ENCODE measurements around the gene CARS2. TPM values are rescaled to one million over a fixed set of nuclear protein-coding genes. Genes with fewer than 3 reads are reported as not detected.
"Not testable (repeated sequence)": the region's sequence is repeated elsewhere in the genome, so short reads cannot be mapped to it uniquely, and the experiment has no call there.

Gene CARS2
- total RNA-seq, 2 donors from 2014 or later = 44.2 to 93.4 TPM

DNA sequence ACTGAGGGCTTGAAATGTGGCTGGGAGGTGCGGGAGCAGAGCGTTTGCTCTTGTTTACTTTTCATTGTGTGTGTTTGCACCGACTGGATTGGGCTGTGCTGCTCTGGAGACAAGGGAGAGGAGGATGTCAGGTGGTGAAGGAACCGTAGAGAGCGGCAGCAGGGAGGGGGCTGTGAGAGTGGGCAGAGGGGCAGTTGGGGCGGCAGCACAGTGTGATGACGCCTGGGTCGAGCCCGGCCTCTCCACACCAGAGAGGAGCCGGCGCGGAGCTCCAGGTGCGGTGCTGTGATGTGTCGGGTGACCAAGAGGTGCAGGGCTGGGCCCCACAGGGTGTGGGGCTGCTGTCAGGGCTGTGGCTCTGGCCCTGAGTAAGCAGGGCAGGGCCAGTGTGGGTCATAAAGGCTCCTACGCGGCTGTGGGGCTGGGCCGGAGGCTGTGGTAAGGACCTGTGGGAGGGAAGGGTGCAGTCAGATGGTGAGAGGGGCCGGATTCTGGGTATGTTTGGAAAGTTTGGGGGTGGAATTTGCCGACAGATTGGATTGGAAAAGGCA lies 80.1 kb downstream of the CARS2 start:
- Mint-ChIP-seq H3K27ac (peak overlapping the region; percentile 79), H3K36me3 (ENCODE audit: low read depth) (peaks cover 78% of the 10 kb centered on the region), H3K4me1 (peaks cover 16% of the 10 kb centered on the region), H3K9me3 (no peaks in the 10 kb centered on the region), H3K4me3 (no peak overlapping the region), H3K27me3 (no peaks in the 10 kb centered on the region)
- ATAC-seq (replicated peaks) = no peak

DNA sequence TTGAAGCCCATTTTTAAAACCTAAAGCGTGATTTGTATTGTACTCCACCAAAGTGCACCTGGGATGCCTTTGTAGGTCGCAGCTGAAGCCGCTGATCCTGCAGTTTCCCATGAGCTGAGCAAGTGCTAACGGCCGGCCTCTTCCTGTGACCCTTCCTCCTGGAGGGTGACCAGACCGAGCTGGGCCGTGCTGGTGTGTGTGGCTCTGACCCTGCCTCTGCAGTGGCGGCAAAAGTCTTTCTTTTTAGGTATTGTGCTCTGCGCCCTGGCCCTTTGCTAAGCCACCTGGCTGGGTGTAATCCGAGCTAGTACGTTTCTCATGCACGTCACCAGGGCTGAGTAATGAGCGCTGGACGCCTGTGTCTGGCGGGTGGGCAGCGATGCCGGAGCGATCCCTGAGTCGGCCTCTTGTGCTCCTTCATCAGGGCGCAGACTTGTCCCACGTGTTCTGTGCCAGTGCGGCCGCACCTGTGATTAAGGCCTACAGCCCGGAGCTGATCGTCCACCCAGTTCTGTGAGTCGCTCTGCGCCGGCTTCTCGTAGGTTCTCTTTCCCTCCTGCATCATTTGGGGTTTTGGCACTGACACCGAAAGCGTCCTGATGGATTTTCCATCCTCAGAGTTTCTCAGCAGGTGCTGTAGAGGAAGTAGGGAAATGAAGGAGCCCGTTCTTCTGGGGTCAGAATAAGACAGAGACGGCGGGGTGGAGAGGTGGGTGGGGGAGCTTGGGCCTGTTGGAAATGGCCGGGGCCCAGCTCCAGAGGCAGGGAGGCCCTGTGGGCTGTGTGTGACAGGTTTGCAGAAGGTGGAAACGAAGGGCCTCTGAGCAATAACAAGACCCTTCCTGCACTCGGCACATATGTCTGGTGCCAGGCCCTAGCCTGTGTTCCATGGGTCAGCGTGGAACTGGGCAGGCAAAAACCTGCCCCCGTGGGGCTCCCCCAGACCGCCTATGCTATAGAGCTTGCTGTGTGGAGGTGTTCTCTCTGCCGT lies 80.9 kb downstream of the CARS2 start:
- no peak for ATAC-seq (replicated peaks)
- Mint-ChIP-seq H3K4me1 (peaks cover 16% of the 10 kb centered on the region), H3K27me3 (no peaks in the 10 kb centered on the region), H3K27ac (peak overlapping the region; percentile 79), H3K36me3 (ENCODE audit: low read depth) (peaks cover 72% of the 10 kb centered on the region), H3K9me3 (no peaks in the 10 kb centered on the region), H3K4me3 (no peak overlapping the region)

DNA sequence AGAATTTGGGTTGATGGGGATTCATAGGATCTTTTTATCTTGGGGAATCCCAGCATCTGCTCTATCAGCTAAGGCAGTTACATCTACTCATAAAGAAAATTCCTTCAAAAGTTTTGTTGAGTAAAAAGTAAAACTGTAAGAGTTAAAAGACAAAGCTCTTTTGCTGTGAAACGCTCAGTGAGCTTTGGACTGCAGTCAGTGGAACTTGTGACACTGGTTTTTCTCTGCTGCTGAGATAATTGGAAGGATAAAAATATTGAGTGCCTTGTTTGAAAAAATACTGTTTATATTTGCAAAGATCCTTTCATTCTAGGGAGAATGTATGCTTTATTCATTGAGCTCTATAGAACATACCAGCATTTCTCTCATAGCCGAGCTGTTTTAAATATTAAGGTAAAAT lies 85.3 kb downstream of the CARS2 start:
- no peak for ATAC-seq (replicated peaks)
- H3K27ac Mint-ChIP-seq = no peak overlapping the region
- H3K4me3 Mint-ChIP-seq = no peak overlapping the region
- H3K9me3 Mint-ChIP-seq = no peaks in the 10 kb centered on the region
- H3K4me1 Mint-ChIP-seq = peaks cover 16% of the 10 kb centered on the region
- peaks cover 38% of the 10 kb centered on the region for H3K36me3 Mint-ChIP-seq (ENCODE audit: low read depth)
- no peaks in the 10 kb centered on the region for H3K27me3 Mint-ChIP-seq

DNA sequence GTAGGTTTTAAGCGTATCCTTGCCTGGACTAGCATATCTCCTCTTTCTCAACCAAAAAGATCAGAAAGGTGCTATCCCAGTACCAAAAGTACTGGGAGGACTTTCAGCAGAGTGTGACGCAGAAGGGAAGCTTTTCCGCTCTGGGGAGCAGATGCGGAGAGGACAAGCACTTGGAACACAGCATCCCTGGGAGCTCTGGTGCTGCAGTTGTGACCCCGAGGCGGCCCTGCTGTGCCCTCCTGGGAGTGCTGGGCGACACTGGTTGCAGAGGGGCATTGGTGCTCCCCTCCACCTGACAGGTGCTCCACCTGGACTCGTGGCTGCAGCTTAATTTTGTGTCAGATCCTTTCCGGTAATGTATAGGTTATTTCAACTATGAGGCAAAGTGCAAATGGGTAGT lies 87.1 kb downstream of the CARS2 start:
- Mint-ChIP-seq H3K36me3 (ENCODE audit: low read depth) (peaks cover 31% of the 10 kb centered on the region), H3K27ac (no peak overlapping the region), H3K4me3 (no peak overlapping the region), H3K27me3 (no peaks in the 10 kb centered on the region), H3K4me1 (peaks cover 14% of the 10 kb centered on the region), H3K9me3 (no peaks in the 10 kb centered on the region)
- no peak for ATAC-seq (replicated peaks)

DNA sequence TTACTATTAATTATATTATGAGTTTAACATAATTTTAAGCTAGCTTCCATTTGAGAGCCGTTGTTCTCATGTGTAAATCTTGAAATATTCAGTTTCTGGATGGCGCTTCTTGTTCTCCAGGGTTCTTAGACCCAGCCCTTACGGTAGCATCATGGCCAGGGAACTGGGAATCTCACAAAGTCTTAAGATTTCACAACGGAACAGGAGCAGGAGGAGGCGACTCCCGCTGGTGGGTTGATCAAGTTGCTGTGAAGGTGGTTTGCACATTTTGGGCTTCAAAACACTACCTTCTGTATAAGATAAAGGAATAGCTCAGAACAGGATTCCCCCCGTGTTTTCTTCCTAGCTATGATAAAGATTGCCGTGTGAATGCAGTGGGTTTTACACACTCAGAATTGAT lies 87.7 kb downstream of the CARS2 start:
- Mint-ChIP-seq H3K4me3 (no peak overlapping the region), H3K27me3 (no peaks in the 10 kb centered on the region), H3K4me1 (peaks cover 14% of the 10 kb centered on the region), H3K27ac (no peak overlapping the region), H3K9me3 (peaks cover 4% of the 10 kb centered on the region), H3K36me3 (ENCODE audit: low read depth) (peaks cover 27% of the 10 kb centered on the region)
- ATAC-seq (replicated peaks) = no peak

DNA sequence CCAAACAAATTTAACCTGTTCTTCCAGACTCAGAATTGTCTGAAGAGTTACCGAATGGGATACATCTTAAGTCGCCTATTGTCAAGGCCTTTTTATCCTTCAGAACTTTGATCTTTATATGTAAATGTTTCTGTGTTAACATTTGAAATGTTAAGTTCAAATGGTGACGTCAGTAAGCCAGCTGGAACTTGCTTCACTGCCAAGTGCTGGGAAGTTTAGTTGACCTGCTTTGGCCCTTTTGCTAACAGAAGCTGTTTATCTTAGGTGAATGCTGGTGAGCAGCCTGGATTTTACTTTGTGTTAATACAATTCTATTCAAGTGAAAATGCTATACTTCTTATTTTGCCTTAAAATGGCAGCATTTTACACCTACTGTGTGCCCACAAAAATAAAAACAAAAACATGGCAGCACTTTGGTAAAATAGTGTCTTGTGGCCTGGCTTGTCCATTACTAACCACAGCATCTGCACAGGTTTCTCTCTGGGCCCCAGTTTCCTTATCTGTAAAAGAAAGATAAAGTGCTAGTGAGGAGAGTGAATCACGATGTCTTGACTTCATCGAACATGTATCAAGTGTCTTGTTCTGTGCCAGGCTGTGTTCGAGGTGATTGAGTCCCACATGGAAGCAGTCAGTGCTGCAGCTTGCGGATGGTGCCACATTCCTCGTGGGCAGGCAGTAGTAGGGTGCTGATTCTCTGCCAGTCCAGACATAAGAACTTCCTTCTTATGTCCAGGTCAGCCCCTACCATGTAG lies 88.4 kb downstream of the CARS2 start:
- peak overlapping the region; percentile 94 for H3K27ac Mint-ChIP-seq
- peaks cover 8% of the 10 kb centered on the region for H3K9me3 Mint-ChIP-seq
- peaks cover 21% of the 10 kb centered on the region for H3K36me3 Mint-ChIP-seq (ENCODE audit: low read depth)
- H3K4me3 Mint-ChIP-seq = peak overlapping the region; percentile 97
- H3K27me3 Mint-ChIP-seq = no peaks in the 10 kb centered on the region
- ATAC-seq (replicated peaks) = no peak
- peaks cover 19% of the 10 kb centered on the region for H3K4me1 Mint-ChIP-seq

DNA sequence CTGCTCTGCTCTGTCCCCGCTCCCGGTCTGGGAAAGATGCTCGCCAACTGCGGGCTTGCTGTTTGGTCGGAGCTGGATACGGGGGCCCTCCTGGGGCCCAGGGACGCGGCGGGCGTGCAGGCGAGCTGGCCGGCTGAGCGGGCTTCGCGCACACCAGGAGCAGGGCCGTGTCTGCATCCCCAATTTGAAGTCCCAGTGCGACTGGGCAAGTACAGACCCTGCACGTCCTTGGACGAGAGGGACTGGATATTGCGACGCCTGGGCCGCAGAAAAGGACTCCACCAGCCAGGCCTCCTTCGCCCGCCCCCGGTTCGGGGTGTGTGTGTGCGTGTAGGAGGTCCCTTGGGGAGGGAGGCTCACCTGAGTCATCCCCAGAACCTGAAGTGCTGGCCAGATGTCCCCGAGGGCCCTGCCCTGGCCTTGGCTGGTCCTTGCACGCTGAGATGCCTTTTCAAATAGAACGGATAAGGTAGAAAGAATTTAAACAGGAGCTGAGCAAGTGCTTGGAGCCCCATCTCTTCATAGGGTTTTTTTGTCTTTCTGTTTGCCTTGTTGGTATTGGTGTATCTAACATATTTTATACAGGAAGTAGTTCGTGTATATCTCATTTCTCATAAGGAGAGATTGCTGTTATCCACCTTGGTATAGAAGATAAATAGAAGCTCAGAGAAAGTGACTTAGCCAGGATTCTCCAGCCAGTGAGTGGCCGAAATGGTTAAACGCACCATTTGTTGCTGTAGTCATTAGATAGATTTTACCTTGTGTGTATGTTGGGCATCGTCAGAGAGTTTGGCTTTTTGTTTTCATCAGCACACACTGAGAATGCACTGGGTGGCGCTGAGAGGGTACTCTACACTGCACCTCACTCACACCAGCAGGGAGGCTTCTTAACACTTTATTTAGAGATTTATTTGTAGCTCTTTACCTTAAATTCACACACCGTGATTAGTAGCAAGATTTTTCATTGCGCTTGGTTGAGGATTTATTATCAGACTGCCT lies 89.5 kb downstream of the CARS2 start:
- H3K4me1 Mint-ChIP-seq = peaks cover 23% of the 10 kb centered on the region
- no peaks in the 10 kb centered on the region for H3K27me3 Mint-ChIP-seq
- ATAC-seq (replicated peaks) = peak; percentile 80
- H3K36me3 Mint-ChIP-seq (ENCODE audit: low read depth) = peaks cover 12% of the 10 kb centered on the region
- H3K9me3 Mint-ChIP-seq = peaks cover 8% of the 10 kb centered on the region
- H3K4me3 Mint-ChIP-seq = peak overlapping the region; percentile 97
- H3K27ac Mint-ChIP-seq = peak overlapping the region; percentile 94

DNA sequence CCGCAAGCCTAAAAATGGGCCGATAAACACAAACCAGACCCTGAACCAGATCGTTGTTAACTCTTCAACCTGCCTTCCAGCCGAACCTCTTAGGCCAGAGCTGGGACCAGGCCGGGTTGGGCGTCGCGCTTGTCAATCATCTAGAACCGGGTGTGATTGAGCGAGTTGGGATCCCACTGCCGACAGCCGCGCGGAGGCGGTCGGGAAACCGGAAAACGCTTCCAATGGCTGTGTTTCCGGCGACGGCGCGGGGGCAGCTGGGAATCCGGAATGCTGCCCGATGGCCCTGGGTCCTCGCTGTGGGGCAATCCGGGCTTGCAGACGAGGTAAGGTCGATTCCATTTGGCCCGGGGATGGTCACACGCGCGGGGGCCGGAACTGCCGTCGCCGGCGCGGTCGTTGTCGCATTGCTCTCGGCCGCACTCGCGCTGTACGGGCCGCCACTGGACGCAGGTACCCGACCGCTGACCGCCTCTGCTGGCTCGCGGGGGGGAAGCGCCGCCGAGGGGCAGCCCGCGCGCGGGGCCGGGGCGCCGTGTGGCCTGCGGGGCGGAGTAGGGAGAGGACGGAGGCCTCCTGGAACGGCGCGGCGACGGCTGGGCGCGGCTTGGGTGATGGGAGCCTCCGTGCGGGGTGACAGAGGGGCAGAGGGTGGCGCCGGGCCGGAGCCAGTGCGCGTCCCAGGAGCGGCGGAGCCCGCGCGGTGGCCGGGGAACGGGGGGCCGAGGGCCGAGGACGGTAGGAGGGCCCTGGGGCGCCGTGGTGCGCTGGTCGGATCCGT lies 90.4 kb downstream of the CARS2 start, which contains the start of gene NAXD:
NAXD (plus strand) TSS at position 224 of the 781 bp plus-strand sequence; CDS start at position 281, 57 bp downstream.
- peak; percentile 75 for ATAC-seq (replicated peaks)
- peaks cover 8% of the 10 kb centered on the region for H3K9me3 Mint-ChIP-seq
- H3K4me3 Mint-ChIP-seq = peak within 1 kb of the TSS; percentile 97
- H3K36me3 Mint-ChIP-seq (ENCODE audit: low read depth) = peaks cover 12% of the 10 kb centered on the region
- H3K27me3 Mint-ChIP-seq = no peaks in the 10 kb centered on the region
- H3K27ac Mint-ChIP-seq = peak within 1 kb of the TSS; percentile 94
- H3K4me1 Mint-ChIP-seq = peaks cover 31% of the 10 kb centered on the region

DNA sequence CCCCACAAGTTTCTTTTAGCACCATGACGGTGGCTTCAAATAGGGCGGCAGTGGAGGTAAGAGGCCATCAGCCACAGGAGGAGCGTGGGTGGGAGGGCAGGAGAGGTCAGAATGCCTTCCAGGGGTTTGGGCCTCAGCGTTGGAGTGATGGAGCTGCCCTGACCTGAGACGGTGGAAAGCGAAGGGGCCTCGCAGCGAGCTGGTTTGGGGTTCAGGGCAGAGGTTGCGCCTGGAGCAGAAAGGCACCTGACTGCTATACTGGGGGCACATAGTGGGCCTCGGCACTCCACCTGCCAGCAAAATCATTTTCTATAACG lies 91.0 kb downstream of the CARS2 start:
- Mint-ChIP-seq H3K36me3 (ENCODE audit: low read depth) (peaks cover 12% of the 10 kb centered on the region), H3K4me1 (peaks cover 31% of the 10 kb centered on the region), H3K27me3 (no peaks in the 10 kb centered on the region), H3K9me3 (peaks cover 8% of the 10 kb centered on the region), H3K4me3 (peak overlapping the region; percentile 97), H3K27ac (peak overlapping the region; percentile 87)
- no peak for ATAC-seq (replicated peaks)

DNA sequence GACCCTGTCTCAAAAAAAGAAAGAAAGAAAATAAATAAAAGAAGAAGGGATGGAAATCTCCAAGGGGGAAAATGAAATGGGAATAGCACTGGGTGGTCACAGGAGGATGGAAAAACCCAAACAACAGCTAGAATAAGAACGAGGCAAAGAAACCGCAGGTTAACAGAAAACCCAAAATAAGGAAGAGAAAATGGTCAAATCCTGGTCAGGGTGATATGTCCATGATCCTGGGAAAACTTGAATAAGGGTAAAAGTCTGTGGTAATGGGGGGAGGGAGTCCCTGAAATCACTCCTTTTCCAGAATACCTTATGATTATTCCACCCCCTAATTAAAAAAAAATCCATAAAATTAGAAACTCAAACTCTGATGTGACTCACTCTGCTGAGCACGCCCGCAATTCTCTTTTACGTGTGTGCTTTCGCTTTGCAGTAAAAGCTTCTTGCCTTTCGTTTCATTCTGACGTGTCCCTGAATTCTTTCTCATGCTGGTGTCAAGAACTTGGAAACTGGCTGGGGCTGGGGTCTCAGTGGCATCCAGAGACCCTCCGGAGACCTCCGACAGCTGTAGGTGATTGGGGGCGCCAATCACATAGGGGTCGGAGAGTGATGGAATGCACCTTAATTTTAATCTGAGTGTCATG lies 94.8 kb downstream of the CARS2 start:
- peak; percentile 49 for ATAC-seq (replicated peaks)
- H3K9me3 Mint-ChIP-seq = peaks cover 8% of the 10 kb centered on the region
- H3K27ac Mint-ChIP-seq = peak overlapping the region; percentile 81
- no peaks in the 10 kb centered on the region for H3K27me3 Mint-ChIP-seq
- peaks cover 17% of the 10 kb centered on the region for H3K4me1 Mint-ChIP-seq
- peaks cover 5% of the 10 kb centered on the region for H3K36me3 Mint-ChIP-seq (ENCODE audit: low read depth)
- peak overlapping the region; percentile 65 for H3K4me3 Mint-ChIP-seq

DNA sequence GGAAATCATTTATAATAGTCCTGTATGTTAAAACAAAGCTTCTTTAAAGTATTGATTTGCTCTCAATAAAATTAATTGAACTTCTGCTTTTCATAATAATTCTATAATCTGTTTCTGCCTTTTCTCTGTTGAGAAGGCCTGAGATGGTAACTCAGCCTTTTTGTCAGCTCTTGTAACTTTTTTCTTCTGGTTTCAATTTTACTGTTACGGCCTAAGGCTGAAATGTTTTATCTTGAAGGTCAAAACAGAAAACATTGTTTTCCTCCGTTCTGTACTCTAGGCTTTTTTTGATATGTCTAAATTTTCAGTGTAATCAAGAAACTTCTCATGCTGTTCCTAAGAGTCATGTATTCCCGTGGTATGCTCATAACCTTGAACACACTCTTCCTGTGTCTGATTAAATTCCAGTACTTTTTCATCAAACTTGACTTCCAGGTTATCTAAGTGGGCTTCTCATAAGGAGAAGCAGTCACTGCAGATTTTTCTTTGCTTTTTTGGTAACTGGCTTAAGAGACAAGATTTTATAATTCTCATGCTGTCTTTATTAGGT lies 98.2 kb downstream of the CARS2 start:
- no peak for ATAC-seq (replicated peaks)
- H3K36me3 Mint-ChIP-seq (ENCODE audit: low read depth) = no peaks in the 10 kb centered on the region
- peak overlapping the region; percentile 7 for H3K27ac Mint-ChIP-seq
- H3K4me3 Mint-ChIP-seq = no peak overlapping the region
- peaks cover 2% of the 10 kb centered on the region for H3K9me3 Mint-ChIP-seq
- peaks cover 4% of the 10 kb centered on the region for H3K27me3 Mint-ChIP-seq
- H3K4me1 Mint-ChIP-seq = peaks cover 14% of the 10 kb centered on the region

DNA sequence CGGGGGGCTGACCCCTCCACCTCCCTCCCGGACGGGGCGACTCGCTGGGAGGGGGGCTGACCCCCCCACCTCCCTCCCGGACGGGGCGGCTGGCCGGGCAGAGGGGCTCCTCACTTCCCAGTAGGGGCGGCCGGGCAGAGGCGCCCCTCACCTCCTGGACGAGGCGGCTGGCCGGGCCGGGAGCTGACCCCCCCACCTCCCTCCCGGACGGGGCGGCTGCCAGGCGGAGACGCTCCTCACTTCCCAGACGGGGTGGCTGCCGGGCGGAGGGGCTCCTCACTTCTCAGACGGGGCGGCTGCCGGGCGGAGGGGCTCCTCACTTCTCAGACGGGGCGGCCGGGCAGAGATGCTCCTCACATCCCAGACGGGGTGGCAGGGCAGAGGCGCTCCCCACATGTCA lies 99.6 kb downstream of the CARS2 start:
- H3K4me3 Mint-ChIP-seq; H3K36me3 Mint-ChIP-seq (ENCODE audit: low read depth); ATAC-seq (replicated peaks); H3K4me1 Mint-ChIP-seq; H3K27ac Mint-ChIP-seq; H3K9me3 Mint-ChIP-seq: not testable (repeated sequence)
- peaks cover 10% of the 10 kb centered on the region for H3K27me3 Mint-ChIP-seq

Data from activated T-helper 17 cell treated with anti-CD3 and anti-CD28 coated beads, Interleukin-2, amount 50 U/mL, for 72 hours (primary cell).